GM21825 (cell line): ENCODE measurements around the gene ECE1.
"Not testable (repeated sequence)": the region's sequence is repeated elsewhere in the genome, so short reads cannot be mapped to it uniquely, and the experiment has no call there.

ENCODE experiments used
- ATAC-seq: cut with Tn5 transposase; IDR thresholded peaks from one replicate; pipeline ENCODE4 v1.9.1; 2021; ENCODE audit warnings: mild to moderate bottlenecking, moderate library complexity; ENCODE audit not compliant: unreplicated experiment

The ECE1 gene

GRCh38 chr1:21189421-21189820 is 100.8 kb downstream of the ECE1 start:
- no peak for ATAC-seq

DNA sequence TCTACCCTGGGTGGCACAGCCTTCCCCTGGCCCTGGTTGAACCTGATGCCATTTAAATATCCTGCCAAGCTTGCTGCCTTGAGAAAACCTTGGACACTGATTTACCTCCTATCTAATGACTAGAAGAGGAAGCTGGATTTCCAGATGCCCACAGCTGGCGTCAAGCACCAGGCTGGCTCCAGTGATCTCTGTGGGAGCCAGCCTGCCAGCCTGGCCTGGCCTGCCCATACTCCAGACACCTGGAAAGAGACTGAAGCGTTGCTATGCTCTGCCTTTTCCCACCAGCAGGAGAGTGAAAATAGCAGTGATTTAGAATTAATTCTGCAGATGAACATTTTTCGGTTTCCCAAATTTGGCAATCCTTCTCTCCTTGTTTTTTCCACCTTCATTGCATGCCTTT is 102.0 kb downstream of the ECE1 start:
- no peak for ATAC-seq

DNA sequence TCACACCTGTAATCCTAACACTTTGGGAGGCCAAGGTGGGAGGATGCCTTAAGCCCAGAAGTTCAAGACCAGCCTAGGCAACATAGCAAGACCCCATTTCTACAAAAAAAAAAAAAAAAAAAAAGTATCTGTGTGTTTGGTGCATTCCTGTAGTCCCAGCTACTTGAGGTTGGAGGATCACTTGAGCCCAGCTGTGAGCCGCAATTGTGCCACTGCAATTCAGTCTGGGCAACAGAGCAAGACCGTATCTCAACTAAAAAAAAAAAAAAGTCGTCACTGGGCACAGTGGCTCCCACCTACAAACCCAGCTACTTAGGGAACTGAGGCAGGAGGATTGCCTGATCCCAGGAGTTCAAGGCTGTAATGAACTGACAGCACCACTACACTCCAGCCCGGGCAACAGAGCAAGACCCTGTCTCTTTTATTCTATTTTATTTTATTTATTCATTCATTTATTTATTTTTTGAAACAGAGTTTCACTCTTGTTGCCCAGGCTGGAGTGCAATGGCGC is 105.0 kb downstream of the ECE1 start:
- no peak for ATAC-seq

DNA sequence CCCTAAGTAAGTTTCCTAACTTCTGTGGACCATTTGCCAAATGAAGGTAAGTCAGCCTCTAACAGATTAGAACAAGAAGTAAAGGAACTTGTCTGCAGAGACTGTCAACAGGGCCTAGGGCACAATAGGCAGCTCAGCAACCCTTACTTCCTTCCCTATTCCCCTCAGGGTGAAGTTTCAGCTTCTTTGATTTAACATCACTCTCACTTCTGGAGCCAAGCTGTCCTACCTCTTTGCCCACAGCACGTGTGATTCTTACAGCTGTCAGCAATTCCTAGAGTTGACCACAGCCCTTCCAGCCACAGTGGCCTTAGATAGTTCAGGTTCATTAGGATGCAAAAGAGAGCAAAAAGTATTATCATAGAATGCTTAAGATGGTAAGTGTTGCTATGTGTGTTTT is 106.0 kb downstream of the ECE1 start:
- no peak for ATAC-seq

- ATAC-seq: no peak
These were observed 108.0 kb downstream of the ECE1 start for GRCh38 chr1:21182181-21182731.

- ATAC-seq: not testable (repeated sequence)
These were observed 112.0 kb downstream of the ECE1 start for GRCh38 chr1:21178271-21178670.

DNA sequence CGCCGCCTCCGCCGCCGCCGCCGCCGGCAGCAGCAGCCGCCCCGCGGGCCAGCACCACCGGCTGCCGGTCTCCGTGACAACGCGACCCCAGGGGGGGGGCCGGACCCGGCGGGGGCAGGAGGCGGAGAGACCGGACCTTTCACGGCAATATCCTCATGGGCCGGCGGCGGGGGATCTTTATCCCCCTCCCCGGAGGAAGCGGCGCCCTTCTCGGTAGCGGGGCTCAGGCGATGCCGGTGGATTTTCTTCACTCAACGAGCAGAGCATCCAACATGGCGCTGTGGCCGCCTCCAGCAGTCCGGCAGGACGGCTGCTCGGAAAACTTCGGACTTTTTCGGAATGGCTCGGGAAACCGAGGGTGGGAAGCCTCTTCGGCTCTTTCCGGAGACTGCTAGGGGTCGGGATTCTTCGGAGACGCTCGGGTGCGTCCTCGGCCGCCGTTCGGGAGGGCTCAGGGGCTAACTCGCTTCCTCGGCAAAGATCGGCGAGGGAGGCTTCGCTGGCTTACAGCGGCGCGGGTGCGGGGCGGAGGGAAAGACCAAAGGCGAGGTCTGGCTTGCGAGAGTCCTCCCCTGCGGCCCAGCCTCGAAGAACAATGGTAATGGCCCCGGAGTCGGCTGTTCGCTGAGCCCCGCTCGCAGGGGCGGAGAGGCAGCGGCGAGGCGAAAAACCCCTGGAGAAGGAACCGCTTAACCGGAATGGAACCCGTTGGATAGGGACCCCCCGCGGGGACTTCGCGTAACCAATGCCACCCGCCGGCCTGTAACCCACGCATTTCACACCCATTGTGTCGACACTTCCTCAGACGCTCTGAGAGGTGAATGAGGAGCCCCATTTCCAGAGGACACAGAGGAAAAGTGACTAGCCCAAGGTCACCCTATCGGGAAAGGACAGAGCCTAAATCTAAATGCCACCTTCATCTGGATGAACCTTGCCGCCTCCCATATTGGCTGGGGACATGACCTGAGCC is 113.4 kb downstream of the ECE1 start, which contains the start of gene EIF4G3:
Gene EIF4G3 (minus strand): TSS at position 312 of the 970 bp plus-strand sequence. CDS start 174,155 bp downstream, outside the sequence.
- peak; percentile 81 for ATAC-seq

- ATAC-seq: no peak
These were observed 114.3 kb downstream of the ECE1 start for GRCh38 chr1:21175670-21176581.

GRCh38 chr1:21175324-21175669 is 115.0 kb downstream of the ECE1 start:
- no peak for ATAC-seq

DNA sequence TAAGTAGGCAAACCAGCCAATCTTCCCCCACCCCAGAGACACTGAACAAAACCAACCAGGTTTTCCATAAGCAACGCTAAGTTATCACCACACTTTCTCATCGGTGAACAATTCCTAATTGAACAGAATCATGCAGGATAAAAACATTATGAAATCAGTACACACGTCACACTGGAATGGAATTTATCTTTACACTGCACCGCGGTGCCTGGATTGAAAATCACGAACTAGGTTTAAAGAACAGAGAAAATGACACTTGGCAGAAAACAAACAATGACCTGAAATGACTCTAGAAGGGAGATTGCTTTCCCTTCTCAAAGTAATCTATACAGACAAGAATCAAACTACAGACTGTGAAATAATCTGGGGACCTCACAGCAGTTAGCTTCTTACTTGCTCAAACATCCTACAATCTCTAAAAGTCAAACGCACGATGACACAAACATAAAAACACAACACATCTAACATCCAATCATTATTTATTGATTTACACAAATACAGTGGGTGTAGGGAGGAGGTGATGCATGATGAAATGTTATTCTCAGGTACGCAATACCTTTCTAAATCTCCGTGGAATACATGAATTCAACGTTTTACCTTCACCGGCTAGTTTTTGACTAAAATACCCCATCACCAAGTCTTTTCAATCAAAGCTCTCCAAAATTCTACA is 115.5 kb downstream of the ECE1 start:
- ATAC-seq: no peak

DNA sequence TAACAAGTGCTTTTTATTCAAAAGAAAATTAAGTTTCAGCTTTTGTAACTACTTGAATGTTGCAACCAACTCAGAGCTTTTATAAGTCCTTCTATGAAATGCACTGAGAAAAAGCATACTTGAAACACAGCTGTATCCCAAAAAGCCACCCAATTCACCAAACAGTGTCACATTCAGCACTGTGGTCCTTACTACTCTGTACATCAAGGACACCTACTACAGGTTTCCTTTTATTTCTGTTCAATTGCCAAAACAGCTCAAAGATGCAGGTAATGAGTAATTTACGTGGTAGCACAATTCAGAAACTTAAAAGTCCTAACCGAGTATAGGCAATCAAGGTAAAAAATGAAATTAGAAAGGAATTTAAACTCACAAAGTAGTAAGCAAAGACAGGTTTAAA is 116.0 kb downstream of the ECE1 start:
- ATAC-seq: no peak

- ATAC-seq: not testable (repeated sequence)
These were observed 117.2 kb downstream of the ECE1 start for GRCh38 chr1:21173096-21173495.

- ATAC-seq: not testable (repeated sequence)
These were observed 119.4 kb downstream of the ECE1 start for GRCh38 chr1:21170837-21171236.

GRCh38 chr1:21168444-21168843 is 121.8 kb downstream of the ECE1 start:
- ATAC-seq: no peak
